ENCODE results near the gene NFS1.
"Not testable (repeated sequence)": the region's sequence is repeated elsewhere in the genome, so short reads cannot be mapped to it uniquely, and the experiment has no call there.

The NFS1 gene

GRCh38 chr20:35699127-35699956 is at the start of gene NFS1, which contains the start of gene ROMO1:
TSS of gene NFS1 (minus strand) at chr20:35699352. CDS start at chr20:35699288, 64 bp downstream.
TSS of gene ROMO1 (plus strand) at chr20:35699405. CDS start at chr20:35699633, 228 bp downstream.
- H3K27ac ChIP-seq (ENCODE audit: low read length): peak within 1 kb of the TSS; percentile 79
- peak within 1 kb of the TSS; percentile 97 for H2AFZ ChIP-seq (ENCODE audit: low read length)
- H4K20me1 ChIP-seq (ENCODE audit: insufficient read depth, low read length): no peaks in the 10 kb centered on the region; the same call in 1 of the 2 replicates
- TF ChIP-seq CTCF (IDR thresholded peaks at IDR 0.05; ENCODE audit: low read length) (no peak), EZH2phosphoT487 (IDR thresholded peaks at IDR 0.05; ENCODE audit: low read length) (no peak), EZH2 (optimal IDR thresholded peaks at IDR 0.05; ENCODE audit: low read depth, low read length) (no peak)
- peaks cover 10% of the 10 kb centered on the region; the same call in 1 of the 2 replicates for H3K4me1 ChIP-seq (ENCODE audit: low read length)
- peak within 1 kb of the TSS; percentile 86 for H3K9ac ChIP-seq (ENCODE audit: low read length)
- peaks cover 11% of the 10 kb centered on the region; the same call in 1 of the 2 replicates for H3K36me3 ChIP-seq (replicated peaks; ENCODE audit: insufficient read depth, low read length)
- peak within 1 kb of the TSS; percentile 75 for H3K4me2 ChIP-seq (ENCODE audit: low read depth, low read length)
- no peaks in the 10 kb centered on the region for H3K9me2 ChIP-seq (replicated peaks; ENCODE audit: insufficient read depth, low read length)
- no peaks in the 10 kb centered on the region for H3K9me3 ChIP-seq (replicated peaks; ENCODE audit: insufficient read depth, low read length)
- DNase-seq: peak; percentile 86
- no peaks in the 10 kb centered on the region for H3K27me3 ChIP-seq (replicated peaks; ENCODE audit: insufficient read depth, low read length)
- H3K79me2 ChIP-seq (ENCODE audit: low read length): peaks cover 51% of the 10 kb centered on the region
- peak within 1 kb of the TSS; percentile 93 for H3K4me3 ChIP-seq (ENCODE audit: low read length)
- H3F3A ChIP-seq (ENCODE audit: insufficient read depth, low read length): peaks cover 44% of the 10 kb centered on the region

GRCh38 chr20:35744492-35744841 is 45.3 kb upstream of the NFS1 start:
- not testable (repeated sequence) for H3K9me2 ChIP-seq (replicated peaks; ENCODE audit: insufficient read depth, low read length); H3K4me1 ChIP-seq (ENCODE audit: low read length); DNase-seq; H3K36me3 ChIP-seq (replicated peaks; ENCODE audit: insufficient read depth, low read length); H3K27me3 ChIP-seq (replicated peaks; ENCODE audit: insufficient read depth, low read length); H3K9me3 ChIP-seq (replicated peaks; ENCODE audit: insufficient read depth, low read length)
- peaks cover 33% of the 10 kb centered on the region for H3K79me2 ChIP-seq (ENCODE audit: low read length)
- H3K4me3 ChIP-seq (ENCODE audit: low read length): peak overlapping the region; percentile 79
- peaks cover 16% of the 10 kb centered on the region for H4K20me1 ChIP-seq (ENCODE audit: insufficient read depth, low read length)
- peak overlapping the region; percentile 60 for H2AFZ ChIP-seq (ENCODE audit: low read length)
- peak overlapping the region; percentile 92; the same call in 1 of the 2 replicates for H3K27ac ChIP-seq (ENCODE audit: low read length)
- peak overlapping the region; percentile 96; the same call in 1 of the 2 replicates for H3K9ac ChIP-seq (ENCODE audit: low read length)
- H3K4me2 ChIP-seq (ENCODE audit: low read depth, low read length): peak overlapping the region; percentile 78
- peaks cover 22% of the 10 kb centered on the region for H3F3A ChIP-seq (ENCODE audit: insufficient read depth, low read length)

- H3K9ac ChIP-seq (ENCODE audit: low read length): peak overlapping the region; percentile 96
- H3K4me3 ChIP-seq (ENCODE audit: low read length): peak overlapping the region; percentile 79
- peak overlapping the region; percentile 78 for H3K4me2 ChIP-seq (ENCODE audit: low read depth, low read length)
- no peaks in the 10 kb centered on the region for H3K27me3 ChIP-seq (replicated peaks; ENCODE audit: insufficient read depth, low read length)
- peaks cover 22% of the 10 kb centered on the region for H4K20me1 ChIP-seq (ENCODE audit: insufficient read depth, low read length)
- peak; percentile 54 for DNase-seq
- TF ChIP-seq EZH2phosphoT487 (IDR thresholded peaks at IDR 0.05; ENCODE audit: low read length) (no peak), CTCF (IDR thresholded peaks at IDR 0.05; ENCODE audit: low read length) (no peak), EZH2 (optimal IDR thresholded peaks at IDR 0.05; ENCODE audit: low read depth, low read length) (no peak)
- H2AFZ ChIP-seq (ENCODE audit: low read length): peak overlapping the region; percentile 60
- peak overlapping the region; percentile 92 for H3K27ac ChIP-seq (ENCODE audit: low read length)
- peaks cover 12% of the 10 kb centered on the region for H3K36me3 ChIP-seq (replicated peaks; ENCODE audit: insufficient read depth, low read length)
- peaks cover 39% of the 10 kb centered on the region for H3K79me2 ChIP-seq (ENCODE audit: low read length)
- H3K9me2 ChIP-seq (replicated peaks; ENCODE audit: insufficient read depth, low read length): no peaks in the 10 kb centered on the region
- no peaks in the 10 kb centered on the region for H3K9me3 ChIP-seq (replicated peaks; ENCODE audit: insufficient read depth, low read length)
- peaks cover 25% of the 10 kb centered on the region for H3F3A ChIP-seq (ENCODE audit: insufficient read depth, low read length)
- H3K4me1 ChIP-seq (ENCODE audit: low read length): peaks cover 5% of the 10 kb centered on the region; the same call in 1 of the 2 replicates
Observed at GRCh38 chr20:35743693-35744491, 44.7 kb upstream of the NFS1 start.
